CD14-positive monocyte (primary cell): ENCODE data around the gene COX6B1. TPM values are rescaled to one million over a fixed set of nuclear protein-coding genes. Genes with fewer than 3 reads are reported as not detected.
A peak's percentile ranks its signal among the peaks of the same experiment; 100 is the strongest.

Experiments used
- DNase-seq, 3 donors: peaks; one replicate each; pipeline ENCODE4 v3.0.0-alpha.2; 2011 to 2022
- H2AFZ ChIP-seq: 2 replicates; pipeline ENCODE4 v1.6.0; 2012; ENCODE audit warnings: mild to moderate bottlenecking, low read depth, low read length, inconsistent platforms; ENCODE audit not compliant: insufficient read depth, poor library complexity, severe bottlenecking
- H3K27ac ChIP-seq, 2 donors: 1 replicate in 1 of 2; 2 replicates in 1 of 2; pipeline ENCODE4 v1.5.1; 2012 to 2013; ENCODE audit warnings: low read length in 2 of 2, control low read depth in 1 of 2, inconsistent platforms in 1 of 2, low read depth in 1 of 2, mild to moderate bottlenecking in 1 of 2
- H3K27me3 ChIP-seq, 2 donors: one replicate each; pipeline versions ENCODE4 v1.6.0 to v1.6.1; 2011 to 2013; ENCODE audit warnings: low read length in 2 of 2; ENCODE audit not compliant: control insufficient read depth in 2 of 2, insufficient read depth in 2 of 2
- H3K36me3 ChIP-seq, 2 donors: replicated peaks in 1 of 2; 1 replicate in 1 of 2; 2 replicates in 1 of 2; pipeline versions ENCODE4 v1.5.1 to v1.6.1; 2012 to 2013; ENCODE audit warnings: low read length in 2 of 2, control low read depth in 1 of 2, inconsistent platforms in 1 of 2, mild to moderate bottlenecking in 1 of 2; ENCODE audit not compliant: insufficient read depth in 2 of 2, control insufficient read depth in 1 of 2
- H3K4me1 ChIP-seq, 2 donors: 1 replicate in 1 of 2; 2 replicates in 1 of 2; pipeline versions ENCODE4 v1.5.1 to v1.6.1; 2012 to 2013; ENCODE audit warnings: low read length in 2 of 2, control low read depth in 1 of 2, inconsistent platforms in 1 of 2, mild to moderate bottlenecking in 1 of 2, moderate library complexity in 1 of 2; ENCODE audit not compliant: insufficient read depth in 2 of 2, control insufficient read depth in 1 of 2
- H3K4me2 ChIP-seq: replicated peaks from 2 replicates; pipeline ENCODE3; 2012; ENCODE audit warnings: low read length, moderate library complexity, mild to moderate bottlenecking; ENCODE audit not compliant: poor library complexity, severe bottlenecking; ENCODE audit errors: extremely low read depth
- H3K4me3 ChIP-seq, 3 experiments: fragments of 200-600 bp in 1 of 3; sonication (generic) in 1 of 3; replicated peaks in 1 of 3; 1 replicate in 2 of 3; 2 replicates in 1 of 3; pipeline ENCODE4 v1.5.1; 2011 to 2013; ENCODE audit warnings: low read length in 3 of 3, mild to moderate bottlenecking in 3 of 3, control low read depth in 2 of 3, low read depth in 2 of 3, inconsistent platforms in 1 of 3, moderate library complexity in 1 of 3
- H3K79me2 ChIP-seq: 2 replicates; pipeline ENCODE4 v1.6.0; 2012; ENCODE audit warnings: mild to moderate bottlenecking, control low read depth, inconsistent platforms, low read length, moderate library complexity; ENCODE audit not compliant: insufficient read depth
- H3K9ac ChIP-seq: 2 replicates; pipeline ENCODE4 v1.6.0; 2017; ENCODE audit warnings: low read length, mild to moderate bottlenecking; ENCODE audit not compliant: insufficient read depth, poor library complexity, severe bottlenecking
- H3K9me3 ChIP-seq, 2 donors: replicated peaks in 1 of 2; 1 replicate in 1 of 2; 2 replicates in 1 of 2; pipeline versions ENCODE4 v1.5.1 to v1.6.1; 2012 to 2013; ENCODE audit warnings: low read length in 2 of 2, control low read depth in 1 of 2; ENCODE audit not compliant: control insufficient read depth in 1 of 2, insufficient read depth in 1 of 2
- H4K20me1 ChIP-seq: 2 replicates; pipeline ENCODE4 v1.6.0; 2012; ENCODE audit warnings: mild to moderate bottlenecking, low read length, control low read depth, moderate library complexity; ENCODE audit not compliant: insufficient read depth
- H3K27ac Mint-ChIP-seq, 7 donors: one replicate each; pipeline ENCODE4 v1.8.0; 2020; ENCODE audit warnings: mild to moderate bottlenecking in 7 of 7, mixed read lengths in 7 of 7, moderate library complexity in 6 of 7, inconsistent platforms in 2 of 7
- H3K27me3 Mint-ChIP-seq, 3 donors: one replicate each; pipeline ENCODE4 v1.8.0; 2021 to 2022; ENCODE audit warnings: low read depth in 3 of 3, mild to moderate bottlenecking in 3 of 3, mixed read lengths in 3 of 3, moderate library complexity in 3 of 3, inconsistent platforms in 1 of 3
- H3K36me3 Mint-ChIP-seq, 2 donors: one replicate each; pipeline ENCODE4 v1.8.0; 2020; ENCODE audit warnings: mixed read lengths in 2 of 2, inconsistent platforms in 1 of 2, mild to moderate bottlenecking in 1 of 2
- H3K4me1 Mint-ChIP-seq: one replicate; pipeline ENCODE4 v1.8.0; 2020; ENCODE audit warnings: mild to moderate bottlenecking, mixed read lengths
- H3K4me3 Mint-ChIP-seq, 2 donors: one replicate each; pipeline ENCODE4 v1.8.0; 2020; ENCODE audit warnings: mild to moderate bottlenecking in 2 of 2, mixed read lengths in 2 of 2, moderate library complexity in 1 of 2
- H3K9me3 Mint-ChIP-seq, 7 donors: one replicate each; pipeline ENCODE4 v1.8.0; 2020 to 2022; ENCODE audit warnings: mixed read lengths in 7 of 7, mild to moderate bottlenecking in 6 of 7, moderate library complexity in 6 of 7, inconsistent platforms in 2 of 7
- WGBS: methylation state at CpG from one replicate; pipeline ENCODE4 v1.1.5; 2013; ENCODE audit warnings: missing lambda C conversion rate; ENCODE audit not compliant: insufficient coverage; 5-methylcytosine and 5-hydroxymethylcytosine counted together
- intact Hi-C, 2 donors: fragments of 100-400 bp; cut with micrococcal nuclease; formaldehyde crosslinking; loops; one replicate each; pipeline versions ENCODE4 v1.15.0 to v1.15.1; 2023
- polyA plus RNA-seq, 3 donors: library from polyadenylated mRNA; depleted of rRNA in 1 of 3; unstranded in 2 of 3; stranded (reverse) in 1 of 3; fragments of 300-500 nt in 2 of 3; fragments of >200 nt in 1 of 3; fragmentation: Illumina TruSeq in 2 of 3; gene quantifications; 1 replicate in 2 of 3; 2 replicates in 1 of 3; pipeline ENCODE4 v1.2.3, GENCODE V29; 2012 to 2021
- TF ChIP-seq, protein P1 (sequence below): fragments of 200-600 bp; IDR thresholded peaks from one replicate; pipeline ENCODE4 v1.8.0; 2022; ENCODE audit warnings: antibody characterized with exemption, mild to moderate bottlenecking

COX6B1 gene
- polyA plus RNA-seq, 3 donors: 611 to 948 (median 825) TPM

DNA sequence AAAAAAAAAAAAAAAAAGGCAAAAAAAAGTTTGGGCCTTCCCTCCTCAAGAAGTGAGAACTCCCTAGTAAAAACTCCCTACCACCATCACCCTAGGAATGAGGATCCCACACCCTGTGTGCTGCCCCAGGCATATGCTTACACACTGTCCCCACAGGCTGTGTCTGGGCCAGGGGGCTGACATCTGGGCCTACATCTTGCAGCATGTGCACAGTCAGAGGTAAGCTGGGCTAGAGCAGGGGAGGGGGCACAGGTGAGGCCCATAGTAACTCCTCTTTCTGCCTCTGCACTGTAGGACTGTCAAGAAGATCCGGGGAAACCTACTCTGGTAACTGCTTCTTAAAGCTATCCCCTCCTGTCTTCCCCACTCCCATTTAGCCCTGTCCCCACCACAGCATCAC, 34.5 kb upstream of the COX6B1 start:
- H3K27me3 Mint-ChIP-seq: peaks cover 0 to 6% (median 2%) of the 10 kb centered on the region in 3 donors
- Histone ChIP-seq H3K4me3 (peak overlapping the region in 1 of 3 experiments; percentile 96), H3K4me2 (no peak overlapping the region), H3K27ac (no peak overlapping the region), H4K20me1 (no peaks in the 10 kb centered on the region), H3K36me3 (peaks cover 3 to 13% of the 10 kb centered on the region in 2 donors), H3K4me1 (peaks cover 30 to 35% of the 10 kb centered on the region in 2 donors), H3K79me2 (peaks cover 9% of the 10 kb centered on the region), H3K9ac (no peak overlapping the region), H2AFZ (no peak overlapping the region), H3K9me3 (peaks cover 3 to 6% of the 10 kb centered on the region in 2 donors), H3K27me3 (no peaks in the 10 kb centered on the region)
- 86% methylated on average over 1 of the region's 1 CpG for WGBS
- peak overlapping the region in 1 of 2 donors; percentile 76 for H3K4me3 Mint-ChIP-seq
- H3K9me3 Mint-ChIP-seq: peaks cover 3 to 9% (median 8%) of the 10 kb centered on the region in 7 donors
- TF ChIP-seq, protein P1, sequence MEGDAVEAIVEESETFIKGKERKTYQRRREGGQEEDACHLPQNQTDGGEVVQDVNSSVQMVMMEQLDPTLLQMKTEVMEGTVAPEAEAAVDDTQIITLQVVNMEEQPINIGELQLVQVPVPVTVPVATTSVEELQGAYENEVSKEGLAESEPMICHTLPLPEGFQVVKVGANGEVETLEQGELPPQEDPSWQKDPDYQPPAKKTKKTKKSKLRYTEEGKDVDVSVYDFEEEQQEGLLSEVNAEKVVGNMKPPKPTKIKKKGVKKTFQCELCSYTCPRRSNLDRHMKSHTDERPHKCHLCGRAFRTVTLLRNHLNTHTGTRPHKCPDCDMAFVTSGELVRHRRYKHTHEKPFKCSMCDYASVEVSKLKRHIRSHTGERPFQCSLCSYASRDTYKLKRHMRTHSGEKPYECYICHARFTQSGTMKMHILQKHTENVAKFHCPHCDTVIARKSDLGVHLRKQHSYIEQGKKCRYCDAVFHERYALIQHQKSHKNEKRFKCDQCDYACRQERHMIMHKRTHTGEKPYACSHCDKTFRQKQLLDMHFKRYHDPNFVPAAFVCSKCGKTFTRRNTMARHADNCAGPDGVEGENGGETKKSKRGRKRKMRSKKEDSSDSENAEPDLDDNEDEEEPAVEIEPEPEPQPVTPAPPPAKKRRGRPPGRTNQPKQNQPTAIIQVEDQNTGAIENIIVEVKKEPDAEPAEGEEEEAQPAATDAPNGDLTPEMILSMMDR: no peak
- H3K4me1 Mint-ChIP-seq: peaks cover 29% of the 10 kb centered on the region
- intact Hi-C loops: loop anchor here in 1 of 2 donors (2.0 to 5.0 kb wide), 2 partner anchors 15 to 34 kb away; partner anchors contain the start of genes COX6B1 and RBM42
- no peak overlapping the region for H3K27ac Mint-ChIP-seq
- H3K36me3 Mint-ChIP-seq: peaks cover 12% of the 10 kb centered on the region in 2 donors
- no peak for DNase-seq

DNA sequence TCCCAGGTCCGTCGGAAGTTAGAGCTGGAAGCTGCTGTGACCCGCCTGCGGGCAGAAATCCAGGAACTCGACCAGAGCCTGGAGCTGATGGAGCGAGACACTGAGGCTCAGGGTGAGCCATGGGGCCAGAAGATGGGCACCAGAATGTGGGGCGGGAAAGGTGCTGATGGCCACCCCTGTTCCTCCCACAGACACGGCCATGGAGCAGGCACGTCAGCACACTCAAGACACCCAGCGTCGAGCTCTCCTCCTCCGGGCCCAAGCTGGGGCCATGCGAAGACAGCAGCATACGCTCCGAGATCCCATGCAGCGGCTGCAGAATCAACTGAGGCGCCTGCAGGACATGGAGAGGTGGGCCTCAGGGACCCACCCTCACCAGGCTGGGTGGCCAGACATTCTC, 33.1 kb upstream of the COX6B1 start:
- peaks cover 0 to 8% (median 2%) of the 10 kb centered on the region in 3 donors for H3K27me3 Mint-ChIP-seq
- H3K4me1 Mint-ChIP-seq: peaks cover 19% of the 10 kb centered on the region
- Histone ChIP-seq H2AFZ (no peak overlapping the region), H3K9ac (no peak overlapping the region), H3K4me3 (no peak overlapping the region), H3K27ac (no peak overlapping the region), H3K4me1 (peaks cover 21 to 27% of the 10 kb centered on the region in 2 donors), H3K27me3 (no peaks in the 10 kb centered on the region), H3K79me2 (peaks cover 9% of the 10 kb centered on the region), H3K9me3 (no peaks in the 10 kb centered on the region), H4K20me1 (no peaks in the 10 kb centered on the region), H3K4me2 (no peak overlapping the region), H3K36me3 (peaks cover 3 to 13% of the 10 kb centered on the region in 2 donors)
- no peak for DNase-seq
- intact Hi-C loops: no loop called here
- H3K27ac Mint-ChIP-seq: peak overlapping the region in 3 of 7 donors; percentile 7 to 55 (median 14)
- H3K9me3 Mint-ChIP-seq: peaks cover 0 to 1% (median 0%) of the 10 kb centered on the region in 7 donors
- 99% methylated on average over 17 of the region's 17 CpGs for WGBS
- H3K4me3 Mint-ChIP-seq: no peak overlapping the region
- TF ChIP-seq, protein P1: no peak
- peaks cover 9 to 22% of the 10 kb centered on the region in 2 donors for H3K36me3 Mint-ChIP-seq
